ENCODE results near the gene CDH4.

Gene CDH4

GRCh38 chr20:61223121-61223520 is 28.9 kb upstream of the CDH4 start:
- H3K4me1 ChIP-seq (ENCODE audit: insufficient read depth, low read length) = no peaks in the 10 kb centered on the region
- no peak overlapping the region for H2AFZ ChIP-seq (ENCODE audit: low read depth, low read length)
- no peak overlapping the region for H3K4me3 ChIP-seq (ENCODE audit: low read depth in 1 of 2, low read length in 2 of 2)
- no peak overlapping the region for H3K27ac ChIP-seq (ENCODE audit: low read length)
- no peak overlapping the region for H3K9ac ChIP-seq (ENCODE audit: low read depth, low read length)
- H4K20me1 ChIP-seq (ENCODE audit: insufficient read depth, low read length) = 0 out of 2 replicates have a peak, but pooled peaks cover 3% of the 10 kb centered on the region
- no peaks in the 10 kb centered on the region for H3K79me2 ChIP-seq (ENCODE audit: insufficient read depth, low read length)
- no peaks in the 10 kb centered on the region for H3K36me3 ChIP-seq (ENCODE audit: insufficient read depth, low read length)
- no peak overlapping the region for H3K4me2 ChIP-seq (ENCODE audit: insufficient read depth, low read length)
- no peak for DNase-seq
- peaks cover 13% of the 10 kb centered on the region for H3K27me3 ChIP-seq (ENCODE audit: insufficient read depth, low read length, poor library complexity)
- H3K9me3 ChIP-seq (ENCODE audit: insufficient read depth, low read length, severe bottlenecking) = no peaks in the 10 kb centered on the region
- ATAC-seq (ENCODE audit: insufficient read depth, low read depth) = no peak
- no peak for TF ChIP-seq EZH2 (IDR thresholded peaks at IDR 0.05; ENCODE audit: borderline replicate concordance, low read depth, low read length, severe bottlenecking)
- TF ChIP-seq CTCF (IDR thresholded peaks at IDR 0.05; ENCODE audit: borderline replicate concordance, extremely low read depth, low read length, poor library complexity, severe bottlenecking) = no peak

- H3K36me3 ChIP-seq (ENCODE audit: insufficient read depth, low read length) = no peaks in the 10 kb centered on the region
- no peaks in the 10 kb centered on the region for H3K79me2 ChIP-seq (ENCODE audit: insufficient read depth, low read length)
- H4K20me1 ChIP-seq (ENCODE audit: insufficient read depth, low read length) = no peaks in the 10 kb centered on the region
- ATAC-seq (ENCODE audit: insufficient read depth, low read depth) (no peak), DNase-seq (no peak)
- TF ChIP-seq EZH2 (IDR thresholded peaks at IDR 0.05; ENCODE audit: borderline replicate concordance, low read depth, low read length, severe bottlenecking) = no peak
- no peak for TF ChIP-seq CTCF (IDR thresholded peaks at IDR 0.05; ENCODE audit: borderline replicate concordance, extremely low read depth, low read length, poor library complexity, severe bottlenecking)
- H3K9ac ChIP-seq (ENCODE audit: low read depth, low read length) = no peak overlapping the region
- no peak overlapping the region for H3K4me3 ChIP-seq (ENCODE audit: low read depth in 1 of 2, low read length in 2 of 2)
- no peak overlapping the region for H2AFZ ChIP-seq (ENCODE audit: low read depth, low read length)
- peaks cover 7% of the 10 kb centered on the region for H3K27me3 ChIP-seq (ENCODE audit: insufficient read depth, low read length, poor library complexity)
- H3K4me1 ChIP-seq (ENCODE audit: insufficient read depth, low read length) = no peaks in the 10 kb centered on the region
- no peak overlapping the region for H3K4me2 ChIP-seq (ENCODE audit: insufficient read depth, low read length)
- peaks cover 13% of the 10 kb centered on the region for H3K9me3 ChIP-seq (ENCODE audit: insufficient read depth, low read length, severe bottlenecking)
- H3K27ac ChIP-seq (ENCODE audit: low read length) = no peak overlapping the region
These were observed 21.9 kb upstream of the CDH4 start for GRCh38 chr20:61230166-61230565.

GRCh38 chr20:61233590-61233989 is 18.5 kb upstream of the CDH4 start:
- Histone ChIP-seq H3K4me3 (ENCODE audit: low read depth in 1 of 2, low read length in 2 of 2) (no peak overlapping the region), H3K4me2 (ENCODE audit: insufficient read depth, low read length) (no peak overlapping the region), H3K79me2 (ENCODE audit: insufficient read depth, low read length) (no peaks in the 10 kb centered on the region), H2AFZ (ENCODE audit: low read depth, low read length) (no peak overlapping the region), H3K4me1 (ENCODE audit: insufficient read depth, low read length) (no peaks in the 10 kb centered on the region), H3K9ac (ENCODE audit: low read depth, low read length) (no peak overlapping the region), H3K27ac (ENCODE audit: low read length) (no peak overlapping the region), H4K20me1 (ENCODE audit: insufficient read depth, low read length) (no peaks in the 10 kb centered on the region), H3K9me3 (ENCODE audit: insufficient read depth, low read length, severe bottlenecking) (peaks cover 13% of the 10 kb centered on the region), H3K27me3 (ENCODE audit: insufficient read depth, low read length, poor library complexity) (no peaks in the 10 kb centered on the region), H3K36me3 (ENCODE audit: insufficient read depth, low read length) (no peaks in the 10 kb centered on the region)
- no peak for ATAC-seq (ENCODE audit: insufficient read depth, low read depth)
- DNase-seq = no peak
- TF ChIP-seq CTCF (IDR thresholded peaks at IDR 0.05; ENCODE audit: borderline replicate concordance, extremely low read depth, low read length, poor library complexity, severe bottlenecking) = no peak
- no peak for TF ChIP-seq EZH2 (IDR thresholded peaks at IDR 0.05; ENCODE audit: borderline replicate concordance, low read depth, low read length, severe bottlenecking)
